GM18861 (cell line): ENCODE results near the gene GATM.
A peak's percentile ranks its signal among the peaks of the same experiment; 100 is the strongest.

ENCODE experiments used
- ATAC-seq: cut with Tn5 transposase; IDR thresholded peaks from one replicate; pipeline ENCODE4 v1.9.1; 2021; ENCODE audit not compliant: unreplicated experiment

Gene GATM

GRCh38 chr15:45378149-45378912 is at the start of gene GATM:
Gene GATM (minus strand): TSS chr15:45378544. CDS start chr15:45378453, 91 bp downstream.
- peak; percentile 72 for ATAC-seq

GRCh38 chr15:45427085-45427484 is 48.7 kb upstream of the GATM start:
- no peak for ATAC-seq

GRCh38 chr15:45425135-45425534 is 46.8 kb upstream of the GATM start:
- no peak for ATAC-seq

GRCh38 chr15:45424429-45424828 is 46.1 kb upstream of the GATM start:
- no peak for ATAC-seq

- no peak for ATAC-seq
Observed at GRCh38 chr15:45417303-45417950, 39.1 kb upstream of the GATM start.

GRCh38 chr15:45414215-45414885 is 36.0 kb upstream of the GATM start:
- no peak for ATAC-seq

GRCh38 chr15:45409596-45409995 is 31.3 kb upstream of the GATM start:
- no peak for ATAC-seq

- no peak for ATAC-seq
Observed at GRCh38 chr15:45407786-45408185, 29.4 kb upstream of the GATM start.

GRCh38 chr15:45402955-45403877 is 24.9 kb upstream of the GATM start:
- peak; percentile 15 for ATAC-seq

GRCh38 chr15:45402162-45402954 is 24.0 kb upstream of the GATM start:
- peak; percentile 76 for ATAC-seq

- no peak for ATAC-seq
Observed at GRCh38 chr15:45401665-45402161, 23.4 kb upstream of the GATM start.

- ATAC-seq, result no peak
Observed at GRCh38 chr15:45399381-45400212, 21.3 kb upstream of the GATM start.

- no peak for ATAC-seq
Observed at GRCh38 chr15:45397116-45397665, 18.8 kb upstream of the GATM start.

- ATAC-seq, result no peak
Observed at GRCh38 chr15:45395943-45396342, 17.6 kb upstream of the GATM start.

- no peak for ATAC-seq
Observed at GRCh38 chr15:45394681-45395080, 16.3 kb upstream of the GATM start.

- no peak for ATAC-seq
Observed at GRCh38 chr15:45393851-45394250, 15.5 kb upstream of the GATM start.

GRCh38 chr15:45392584-45392855 is 14.2 kb upstream of the GATM start:
- no peak for ATAC-seq

- ATAC-seq, result peak; percentile 92
Observed at GRCh38 chr15:45391746-45392583, 13.6 kb upstream of the GATM start.
